Lower leg skin (tissue), 3 donors: ENCODE data around the gene SCYGR2.

Source experiments
- CTCF ChIP-seq, 3 donors: fragments of 450-650 bp; IDR thresholded peaks; one replicate each; pipeline ENCODE4 v1.5.1; 2016; ENCODE audit warnings: antibody characterized with exemption in 3 of 3, mild to moderate bottlenecking in 3 of 3, moderate library complexity in 2 of 3
- POLR2A ChIP-seq, 2 donors: fragments of 450-650 bp; IDR thresholded peaks; one replicate each; pipeline ENCODE4 v1.6.1; 2016 to 2017; ENCODE audit warnings: antibody characterized with exemption in 2 of 2, mild to moderate bottlenecking in 1 of 2, moderate library complexity in 1 of 2

- TF ChIP-seq CTCF (IDR thresholded peaks at IDR 0.05) = no peak
- TF ChIP-seq POLR2A (IDR thresholded peaks at IDR 0.05) = no peak
Observed at GRCh38 chr2:227551836-227552235, 46.9 kb upstream of the SCYGR2 start.
